Tongue (tissue), 2 donors: ENCODE measurements around the gene KDM1A. TPM values are rescaled to one million over a fixed set of nuclear protein-coding genes. Genes with fewer than 3 reads are reported as not detected.
"Not testable (repeated sequence)": the region's sequence is repeated elsewhere in the genome, so short reads cannot be mapped to it uniquely, and the experiment has no call there.

Source experiments
- DNase-seq: peaks from one replicate; pipeline ENCODE4 v3.0.0-alpha.2; 2015
- total RNA-seq: library from RNA; depleted of rRNA; stranded (reverse); fragments of >200 nt; gene quantifications from one replicate; pipeline ENCODE4 v1.2.3, GENCODE V29; 2014

Gene KDM1A
- total RNA-seq, result 98.1 TPM

GRCh38 chr1:23019094-23019862 lies at the start of gene KDM1A:
TSS of gene KDM1A (plus strand) at chr1:23019468. CDS start at chr1:23019597, 129 bp downstream.
- DNase-seq, result peak; percentile 99

- no peak for DNase-seq
Observed at GRCh38 chr1:22970096-22970495, 49.2 kb upstream of the KDM1A start.

- no peak for DNase-seq
Observed at GRCh38 chr1:22971161-22971560, 48.1 kb upstream of the KDM1A start.

- no peak for DNase-seq
Observed at GRCh38 chr1:22971611-22972405, 47.5 kb upstream of the KDM1A start.

- no peak for DNase-seq
Observed at GRCh38 chr1:22972760-22973159, 46.5 kb upstream of the KDM1A start, which contains the start of gene LACTBL1. TSS of gene LACTBL1 (minus strand) at chr1:22972866. CDS start at chr1:22972316, 550 bp downstream.

- no peak for DNase-seq
Observed at GRCh38 chr1:22975694-22976093, 43.6 kb upstream of the KDM1A start.

- DNase-seq, result no peak
Observed at GRCh38 chr1:22976127-22976460, 43.2 kb upstream of the KDM1A start.

GRCh38 chr1:22976461-22977243 lies 42.6 kb upstream of the KDM1A start:
- DNase-seq, result peak; percentile 85

GRCh38 chr1:22978299-22978698 lies 41.0 kb upstream of the KDM1A start:
- no peak for DNase-seq

GRCh38 chr1:22980471-22980790 lies 38.8 kb upstream of the KDM1A start:
- DNase-seq, result not testable (repeated sequence)

GRCh38 chr1:22983944-22984343 lies 35.3 kb upstream of the KDM1A start:
- DNase-seq, result no peak

GRCh38 chr1:22992384-22992783 lies 26.9 kb upstream of the KDM1A start:
- DNase-seq, result not testable (repeated sequence)

GRCh38 chr1:22993220-22993795 lies 26.0 kb upstream of the KDM1A start:
- DNase-seq, result not testable (repeated sequence)

GRCh38 chr1:22995774-22996173 lies 23.5 kb upstream of the KDM1A start:
- DNase-seq, result no peak

- DNase-seq, result not testable (repeated sequence)
Observed at GRCh38 chr1:22997528-22997927, 21.7 kb upstream of the KDM1A start.

- DNase-seq, result not testable (repeated sequence)
Observed at GRCh38 chr1:23000133-23000532, 19.1 kb upstream of the KDM1A start.

- DNase-seq, result not testable (repeated sequence)
Observed at GRCh38 chr1:23002218-23002617, 17.1 kb upstream of the KDM1A start.

- DNase-seq, result no peak
Observed at GRCh38 chr1:23004112-23004511, 15.2 kb upstream of the KDM1A start.

- not testable (repeated sequence) for DNase-seq
Observed at GRCh38 chr1:23004769-23005168, 14.5 kb upstream of the KDM1A start.

- DNase-seq, result no peak
Observed at GRCh38 chr1:23007106-23007505, 12.2 kb upstream of the KDM1A start.

GRCh38 chr1:23008901-23009300 lies 10.4 kb upstream of the KDM1A start:
- DNase-seq, result no peak

GRCh38 chr1:23010025-23010424 lies 9.2 kb upstream of the KDM1A start:
- DNase-seq, result not testable (repeated sequence)
